ENCODE results near the gene GLIPR2.

- TF ChIP-seq, protein P1, sequence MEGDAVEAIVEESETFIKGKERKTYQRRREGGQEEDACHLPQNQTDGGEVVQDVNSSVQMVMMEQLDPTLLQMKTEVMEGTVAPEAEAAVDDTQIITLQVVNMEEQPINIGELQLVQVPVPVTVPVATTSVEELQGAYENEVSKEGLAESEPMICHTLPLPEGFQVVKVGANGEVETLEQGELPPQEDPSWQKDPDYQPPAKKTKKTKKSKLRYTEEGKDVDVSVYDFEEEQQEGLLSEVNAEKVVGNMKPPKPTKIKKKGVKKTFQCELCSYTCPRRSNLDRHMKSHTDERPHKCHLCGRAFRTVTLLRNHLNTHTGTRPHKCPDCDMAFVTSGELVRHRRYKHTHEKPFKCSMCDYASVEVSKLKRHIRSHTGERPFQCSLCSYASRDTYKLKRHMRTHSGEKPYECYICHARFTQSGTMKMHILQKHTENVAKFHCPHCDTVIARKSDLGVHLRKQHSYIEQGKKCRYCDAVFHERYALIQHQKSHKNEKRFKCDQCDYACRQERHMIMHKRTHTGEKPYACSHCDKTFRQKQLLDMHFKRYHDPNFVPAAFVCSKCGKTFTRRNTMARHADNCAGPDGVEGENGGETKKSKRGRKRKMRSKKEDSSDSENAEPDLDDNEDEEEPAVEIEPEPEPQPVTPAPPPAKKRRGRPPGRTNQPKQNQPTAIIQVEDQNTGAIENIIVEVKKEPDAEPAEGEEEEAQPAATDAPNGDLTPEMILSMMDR (IDR thresholded peaks at IDR 0.05; ENCODE audit: low read depth, low read length), result no peak
- TF ChIP-seq EZH2phosphoT487 (IDR thresholded peaks at IDR 0.05; ENCODE audit: low read depth), result no peak
Observed at GRCh38 chr9:36161187-36161586, 24.7 kb downstream of the GLIPR2 start.
